Stimulated activated CD4-positive, alpha-beta T cell treated with anti-CD3 and anti-CD28 coated beads, Interleukin-12 subunit alpha, Interleukin-12 subunit beta, amount 100 ng/mL, for 4 hours (primary cell): ENCODE data around the gene NACC1.
"Not testable (repeated sequence)": the region's sequence is repeated elsewhere in the genome, so short reads cannot be mapped to it uniquely, and the experiment has no call there.

ENCODE experiments used
- DNase-seq: peaks from one replicate; pipeline ENCODE4 v3.0.0-alpha.2; 2020

Gene NACC1

DNA sequence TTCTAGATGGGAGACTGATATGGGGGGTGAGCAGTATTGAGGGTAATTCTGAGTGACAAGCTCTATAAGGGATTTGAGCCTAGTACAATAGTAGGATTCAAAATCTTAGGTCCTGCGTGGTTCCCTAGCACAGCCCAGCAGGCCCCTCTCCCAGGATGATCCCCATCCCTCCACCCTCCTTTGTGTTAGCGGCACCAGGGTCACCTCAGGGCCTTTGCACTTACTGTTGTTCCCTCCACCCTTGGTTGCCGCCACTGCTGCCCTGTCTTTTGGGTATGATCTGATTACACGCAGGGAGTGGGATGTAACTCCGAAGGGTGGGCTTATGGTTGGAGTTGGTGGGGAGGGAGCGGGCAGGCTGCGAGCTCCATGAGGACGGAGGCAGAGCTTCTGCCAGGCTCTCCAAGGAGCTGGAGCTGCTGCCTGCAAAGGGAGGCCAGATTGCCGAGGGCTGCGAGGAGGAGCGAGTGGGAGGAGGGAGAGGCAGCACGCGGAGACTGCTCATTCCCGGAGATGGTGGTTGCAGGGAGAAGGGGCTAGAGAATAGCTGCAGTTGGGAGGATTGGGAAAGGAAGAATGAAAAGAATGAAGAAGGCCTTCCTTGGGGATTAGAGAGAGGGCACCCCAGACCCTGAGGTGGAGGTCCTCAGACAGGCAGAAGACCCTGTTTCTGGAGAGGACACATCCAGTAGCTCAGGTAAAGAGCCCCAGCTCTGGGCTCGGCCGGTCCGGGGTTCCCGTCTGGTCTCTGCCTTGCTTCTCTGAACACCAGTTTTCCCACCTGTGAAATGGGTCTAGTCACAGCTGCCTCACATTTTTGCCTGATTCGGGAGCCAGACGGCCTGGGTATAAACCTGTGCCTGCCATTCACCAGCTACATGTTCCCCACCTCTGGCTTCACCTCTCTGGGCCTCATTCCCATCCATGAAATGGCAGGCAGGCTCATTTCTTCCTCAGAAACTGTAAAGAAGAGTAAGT is 5.2 kb downstream of the NACC1 start:
- DNase-seq = no peak

DNA sequence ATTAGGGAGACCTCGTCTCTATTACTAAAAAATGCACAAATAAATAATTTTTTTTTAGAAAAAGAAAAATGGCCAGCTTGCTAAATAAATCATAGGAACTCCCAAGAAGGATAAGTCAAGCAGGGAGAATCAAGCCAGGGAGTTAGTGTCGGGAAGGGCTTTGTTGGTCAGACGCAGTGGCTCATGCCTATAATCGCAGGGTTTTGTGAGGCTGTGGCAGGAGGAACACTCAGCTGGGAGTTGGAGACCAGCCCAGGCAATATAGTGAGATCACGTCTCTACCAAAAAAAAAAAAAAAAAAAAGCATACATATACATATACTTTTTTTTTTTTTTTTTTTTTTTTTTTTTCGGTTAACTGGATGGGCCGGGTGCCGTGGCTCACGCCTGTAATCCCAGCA is 9.0 kb downstream of the NACC1 start:
- DNase-seq = no peak

DNA sequence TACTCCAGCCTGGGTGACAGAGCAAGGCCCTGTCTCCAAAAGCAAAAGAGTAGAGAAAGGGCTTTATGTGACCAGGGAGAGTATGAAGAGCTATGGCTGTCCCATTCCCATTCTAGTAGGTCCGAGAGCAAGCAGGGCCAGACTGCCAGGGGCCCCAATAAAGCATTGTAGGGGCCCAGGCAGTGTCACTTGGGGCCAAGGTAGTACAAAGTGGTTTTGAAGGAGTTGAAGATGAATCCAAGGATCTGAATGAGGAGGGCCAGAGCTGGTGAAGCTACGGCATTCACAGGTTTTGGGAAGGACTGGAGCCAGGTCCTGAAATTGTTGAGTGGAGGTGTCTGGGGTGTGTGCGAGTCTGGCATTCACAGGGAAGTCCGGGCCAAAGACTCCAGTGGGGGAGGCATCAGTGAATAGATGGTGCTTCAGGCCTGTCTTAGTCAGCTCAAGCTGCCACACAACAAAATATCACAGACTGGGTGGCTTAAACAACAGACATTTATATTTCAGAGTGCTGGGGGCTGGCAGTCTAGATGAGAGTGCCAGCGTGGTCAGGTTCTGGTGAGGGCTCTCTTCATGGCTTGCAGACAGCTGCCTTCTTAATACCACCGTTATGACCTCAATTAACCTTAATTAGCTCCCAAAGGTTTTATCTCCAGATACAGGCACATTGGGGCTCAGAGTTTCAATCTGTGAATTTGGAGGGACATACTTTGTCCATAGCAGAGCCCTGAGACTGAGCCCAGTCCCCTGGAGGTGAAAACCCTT is 9.9 kb downstream of the NACC1 start:
- no peak for DNase-seq

DNA sequence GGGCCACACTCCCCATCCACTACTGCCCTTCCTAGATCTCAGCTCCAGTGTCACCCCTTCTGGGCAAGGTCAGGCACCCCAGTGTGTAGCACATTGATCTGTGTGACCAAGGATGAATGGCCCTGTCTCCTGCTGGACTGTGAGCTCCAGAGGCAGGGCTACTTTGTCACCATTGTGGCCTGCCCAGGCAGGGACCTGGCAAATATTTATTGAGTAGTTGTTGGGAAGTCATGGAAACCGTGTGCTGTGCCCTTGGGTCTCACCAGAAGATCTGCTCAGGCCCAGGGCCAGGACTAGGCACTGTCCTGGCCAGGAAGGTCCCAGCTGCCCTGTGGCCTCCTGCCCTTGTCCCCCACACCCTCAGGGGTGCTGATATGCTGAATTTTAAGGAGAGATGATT is 10.5 kb downstream of the NACC1 start:
- no peak for DNase-seq

DNA sequence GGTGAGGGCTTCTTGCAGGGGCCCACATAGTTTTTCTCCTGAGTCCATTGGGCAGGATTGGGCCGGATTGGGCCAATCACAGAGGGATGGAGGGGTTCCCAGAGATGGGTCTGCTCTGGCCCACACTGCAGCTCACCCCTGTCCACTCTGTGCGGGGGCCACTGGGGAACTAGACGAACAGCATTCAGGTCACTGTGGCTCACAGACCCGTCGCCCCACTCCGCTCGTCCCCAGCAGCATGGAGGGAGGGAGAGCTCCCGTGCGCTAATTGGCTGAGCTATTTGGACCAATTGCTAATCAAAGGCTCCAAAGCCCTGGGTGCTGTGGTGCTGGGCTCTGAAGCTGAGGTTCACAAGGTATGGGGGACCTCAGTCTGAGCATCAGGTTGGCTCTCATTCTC is 11.3 kb downstream of the NACC1 start:
- DNase-seq = no peak

DNA sequence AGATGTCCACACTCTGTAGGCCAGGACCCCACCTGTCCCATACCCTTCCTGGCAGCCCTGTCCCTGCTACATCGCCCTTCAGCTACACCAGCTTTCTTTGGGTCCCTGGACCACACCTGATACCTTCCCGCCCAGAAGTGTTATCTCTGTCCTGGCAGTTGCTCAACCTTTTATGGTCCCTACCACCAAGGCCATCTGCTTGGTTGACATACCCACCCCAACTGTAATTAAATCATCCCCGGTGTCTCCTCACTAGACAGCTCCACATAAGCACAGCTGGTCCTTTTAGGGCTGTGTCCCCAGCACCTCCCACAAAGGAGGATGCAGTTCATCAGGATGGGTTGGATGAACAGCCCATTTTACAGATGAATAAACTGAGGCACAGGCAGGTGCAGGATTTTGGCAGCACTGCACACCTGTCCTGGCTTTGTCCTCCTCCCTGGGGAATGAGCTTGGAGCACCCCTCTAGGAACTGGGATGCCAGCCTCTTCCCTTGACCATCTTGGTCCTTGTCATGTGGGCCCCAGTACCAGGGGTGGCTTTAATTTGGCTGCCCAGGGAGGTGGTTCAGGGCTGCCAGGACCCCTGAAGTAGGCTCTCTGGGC is 12.9 kb downstream of the NACC1 start:
- no peak for DNase-seq

DNA sequence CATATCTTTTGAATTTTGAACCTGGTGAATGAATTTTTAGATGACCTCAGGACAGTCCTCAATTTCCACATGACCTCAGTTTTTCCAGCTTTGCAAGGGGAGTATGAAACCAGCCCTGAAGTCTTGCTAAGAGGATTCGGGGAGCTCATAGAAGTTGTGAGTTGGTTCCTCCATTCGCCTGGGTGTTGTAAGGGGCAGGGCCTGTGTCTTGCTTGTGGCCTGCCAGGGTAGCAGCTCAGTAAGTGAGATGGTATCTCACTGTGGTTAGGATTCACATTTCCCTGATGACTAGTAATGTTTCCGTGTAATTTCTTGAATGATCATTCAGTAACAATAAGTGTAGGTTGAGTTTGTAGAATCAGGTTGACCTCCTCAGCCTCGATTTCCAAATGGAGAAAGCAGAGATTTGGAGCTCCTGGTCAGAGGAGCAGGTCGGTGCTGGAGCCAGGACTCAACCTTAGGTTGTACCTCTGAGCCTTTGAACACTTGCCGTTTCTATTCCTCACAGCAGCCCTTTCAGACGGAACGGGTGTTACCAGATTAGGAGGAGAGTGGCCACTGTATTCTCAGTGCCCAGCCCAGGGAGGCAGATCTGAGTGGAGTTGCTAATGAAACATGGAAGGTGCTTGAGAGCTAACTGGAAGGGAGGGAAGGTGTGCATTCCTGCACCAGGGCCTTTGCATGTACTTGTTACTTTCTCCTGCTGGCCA is 14.6 kb downstream of the NACC1 start:
- DNase-seq = peak; percentile 41

DNA sequence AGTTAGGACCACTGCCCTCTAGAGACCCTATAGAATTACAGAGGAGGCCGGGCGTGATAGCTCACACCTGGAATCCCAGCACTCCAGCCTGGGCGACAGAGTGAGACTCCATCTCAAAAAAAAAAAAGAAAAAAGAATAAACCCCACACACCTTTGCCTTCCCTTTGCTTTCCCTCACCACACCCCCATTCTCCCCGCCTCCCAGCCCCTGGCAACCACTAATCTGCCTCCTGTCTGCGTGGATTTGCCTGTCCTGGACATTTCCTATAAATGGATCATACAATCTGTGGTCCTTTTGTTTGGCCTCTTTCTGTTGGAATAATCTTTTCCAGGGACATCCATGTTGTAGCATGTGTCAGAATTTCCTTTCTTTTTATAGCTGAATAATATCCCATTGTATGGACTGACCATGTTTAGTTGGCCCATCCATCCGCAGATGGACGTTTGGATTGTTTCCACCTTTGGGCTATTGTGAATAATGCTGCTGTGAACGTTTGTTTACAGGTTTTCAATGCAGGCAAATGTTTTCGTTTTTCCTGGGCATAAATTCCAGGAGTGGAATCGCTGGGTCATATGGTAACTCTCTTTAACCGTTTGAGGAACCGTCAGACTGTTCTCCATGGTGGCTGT is 15.3 kb downstream of the NACC1 start:
- DNase-seq = no peak

DNA sequence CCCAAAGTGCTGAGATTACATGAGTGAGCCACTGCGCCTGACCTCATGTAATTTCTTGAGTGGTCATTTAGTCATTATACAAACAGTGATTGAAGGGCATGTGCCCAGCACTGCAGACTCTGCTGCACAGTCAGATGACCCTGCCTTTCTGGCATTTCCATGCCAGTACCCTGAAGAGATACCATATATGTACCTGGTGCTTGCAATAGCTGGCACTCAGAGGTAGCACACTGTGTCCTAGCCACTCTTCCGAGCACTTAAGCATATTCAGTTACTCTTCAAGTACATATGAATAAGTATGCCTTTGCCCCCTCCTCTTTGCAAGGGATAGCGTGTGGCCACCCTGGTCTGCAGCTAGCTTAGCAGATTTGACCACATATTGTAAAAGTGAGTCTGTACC is 16.6 kb downstream of the NACC1 start:
- DNase-seq = no peak

DNA sequence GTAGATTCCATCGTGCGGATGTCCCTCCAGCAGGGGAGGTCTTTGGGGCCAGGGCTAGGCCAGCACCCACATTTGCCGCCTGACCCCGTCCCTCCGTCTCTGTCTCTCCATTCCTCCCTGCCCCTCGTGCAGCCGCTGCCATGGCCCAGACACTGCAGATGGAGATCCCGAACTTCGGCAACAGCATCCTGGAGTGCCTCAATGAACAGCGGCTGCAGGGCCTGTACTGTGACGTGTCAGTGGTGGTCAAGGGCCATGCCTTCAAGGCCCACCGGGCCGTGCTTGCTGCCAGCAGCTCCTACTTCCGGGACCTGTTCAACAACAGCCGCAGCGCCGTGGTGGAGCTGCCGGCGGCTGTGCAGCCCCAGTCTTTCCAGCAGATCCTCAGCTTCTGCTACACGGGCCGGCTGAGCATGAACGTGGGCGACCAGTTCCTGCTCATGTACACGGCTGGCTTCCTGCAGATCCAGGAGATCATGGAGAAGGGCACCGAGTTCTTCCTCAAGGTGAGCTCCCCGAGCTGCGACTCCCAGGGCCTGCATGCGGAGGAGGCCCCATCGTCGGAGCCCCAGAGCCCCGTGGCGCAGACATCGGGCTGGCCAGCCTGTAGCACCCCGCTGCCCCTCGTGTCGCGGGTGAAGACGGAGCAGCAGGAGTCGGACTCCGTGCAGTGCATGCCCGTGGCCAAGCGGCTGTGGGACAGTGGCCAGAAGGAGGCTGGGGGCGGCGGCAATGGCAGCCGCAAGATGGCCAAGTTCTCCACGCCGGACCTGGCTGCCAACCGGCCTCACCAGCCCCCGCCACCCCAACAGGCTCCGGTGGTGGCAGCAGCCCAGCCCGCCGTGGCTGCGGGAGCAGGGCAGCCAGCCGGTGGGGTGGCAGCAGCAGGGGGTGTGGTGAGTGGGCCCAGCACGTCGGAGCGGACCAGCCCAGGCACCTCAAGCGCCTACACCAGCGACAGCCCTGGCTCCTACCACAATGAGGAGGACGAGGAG is 17.3 kb downstream of the NACC1 start:
- DNase-seq = no peak

DNA sequence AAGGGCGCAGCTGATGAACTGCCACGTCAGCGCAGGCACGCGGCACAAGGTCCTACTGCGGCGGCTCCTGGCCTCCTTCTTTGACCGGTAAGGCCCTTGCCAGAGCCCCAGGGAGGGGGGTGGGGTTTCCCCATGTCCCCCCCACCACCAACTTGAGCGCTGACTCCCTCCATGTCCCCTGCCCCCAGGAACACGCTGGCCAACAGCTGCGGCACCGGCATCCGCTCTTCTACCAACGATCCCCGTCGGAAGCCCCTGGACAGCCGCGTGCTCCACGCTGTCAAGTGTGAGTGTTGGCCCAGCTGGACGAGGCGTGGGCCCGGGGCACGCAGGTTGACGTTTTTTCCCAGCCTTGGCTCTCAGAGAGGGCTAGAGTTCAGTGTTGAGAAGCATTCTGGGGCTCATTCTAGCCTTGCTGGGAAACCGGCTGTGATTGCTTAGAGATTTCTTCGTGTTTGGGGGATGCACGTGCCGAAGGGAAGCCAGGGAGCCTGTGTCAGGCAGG is 19.3 kb downstream of the NACC1 start:
- no peak for DNase-seq

DNA sequence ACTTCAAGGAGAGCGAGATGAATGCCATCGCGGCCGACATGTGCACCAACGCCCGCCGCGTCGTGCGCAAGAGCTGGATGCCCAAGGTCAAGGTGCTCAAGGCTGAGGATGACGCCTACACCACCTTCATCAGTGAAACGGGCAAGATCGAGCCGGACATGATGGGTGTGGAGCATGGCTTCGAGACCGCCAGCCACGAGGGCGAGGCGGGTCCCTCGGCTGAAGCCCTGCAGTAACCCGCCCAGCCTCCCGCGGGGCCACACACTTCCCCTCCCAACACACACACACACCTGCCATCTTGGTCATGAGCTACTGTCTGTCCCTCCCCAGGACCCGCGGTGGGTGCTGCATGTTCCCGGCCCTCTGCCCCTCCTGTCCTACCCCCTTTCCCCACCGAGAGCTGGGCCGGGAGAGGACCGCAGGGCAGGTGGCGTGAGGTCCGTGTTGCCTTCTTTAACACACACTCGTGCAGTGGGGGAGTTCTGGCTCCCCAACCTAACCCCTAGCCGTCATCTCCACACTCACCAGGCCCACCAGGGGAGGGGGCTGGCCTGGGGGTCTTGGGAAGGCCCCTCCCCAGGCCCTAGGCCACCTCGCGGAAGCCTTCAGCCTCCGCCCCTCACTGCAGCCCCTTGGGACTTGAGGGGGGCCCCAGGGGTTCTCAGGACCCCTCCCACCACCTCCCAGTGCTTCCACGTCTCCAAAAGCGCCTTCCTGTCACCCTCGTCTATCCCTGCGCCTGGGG is 20.3 kb downstream of the NACC1 start:
- DNase-seq = no peak

DNA sequence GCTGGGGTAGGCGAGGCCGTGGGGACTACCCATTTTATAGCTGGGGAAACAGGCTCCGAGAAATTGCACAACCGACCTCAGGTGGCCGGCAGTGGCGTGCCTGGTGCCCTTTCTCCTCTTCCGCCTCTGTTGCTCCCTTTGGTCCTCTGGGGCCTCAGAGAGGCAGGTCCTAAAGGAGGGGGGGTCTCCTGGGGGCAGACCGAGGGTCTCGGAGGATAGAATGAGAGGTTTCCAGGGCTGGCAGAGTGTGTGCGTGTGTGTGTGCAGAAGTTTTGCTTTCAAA is 20.8 kb downstream of the NACC1 start:
- DNase-seq = no peak

DNA sequence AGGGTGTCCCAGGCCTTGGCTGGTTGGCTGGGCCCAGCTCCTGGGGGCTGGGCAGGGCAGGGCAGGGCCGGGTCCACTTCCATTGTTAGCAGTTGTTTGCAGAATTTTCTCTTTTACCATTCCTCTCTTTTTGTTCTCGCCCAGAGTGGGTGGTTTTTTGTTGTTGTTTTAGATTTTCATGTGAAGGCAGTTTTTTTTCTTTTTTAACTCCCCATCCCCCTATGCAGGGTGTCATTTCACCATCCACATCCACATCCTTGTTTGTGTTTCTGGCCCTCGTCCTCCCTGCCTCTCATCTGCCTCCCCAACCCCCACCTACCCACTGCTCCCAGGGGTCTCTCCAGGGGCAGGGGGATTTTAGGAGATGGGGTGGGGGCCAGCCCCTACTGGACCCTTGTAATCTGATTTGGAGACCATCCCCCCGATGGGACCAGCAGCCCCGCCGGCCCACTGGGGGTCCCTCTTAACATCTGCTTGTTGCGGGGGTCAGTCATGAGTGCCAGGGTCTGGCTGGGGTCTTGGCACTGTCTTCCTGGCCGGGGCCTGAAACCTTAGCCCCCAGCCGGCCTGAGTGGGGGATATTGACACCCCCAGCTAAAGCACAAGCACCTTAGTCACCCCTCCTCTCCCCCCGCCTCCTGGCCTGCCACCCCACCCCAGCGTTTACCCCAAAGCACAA is 21.7 kb downstream of the NACC1 start:
- DNase-seq = no peak

DNA sequence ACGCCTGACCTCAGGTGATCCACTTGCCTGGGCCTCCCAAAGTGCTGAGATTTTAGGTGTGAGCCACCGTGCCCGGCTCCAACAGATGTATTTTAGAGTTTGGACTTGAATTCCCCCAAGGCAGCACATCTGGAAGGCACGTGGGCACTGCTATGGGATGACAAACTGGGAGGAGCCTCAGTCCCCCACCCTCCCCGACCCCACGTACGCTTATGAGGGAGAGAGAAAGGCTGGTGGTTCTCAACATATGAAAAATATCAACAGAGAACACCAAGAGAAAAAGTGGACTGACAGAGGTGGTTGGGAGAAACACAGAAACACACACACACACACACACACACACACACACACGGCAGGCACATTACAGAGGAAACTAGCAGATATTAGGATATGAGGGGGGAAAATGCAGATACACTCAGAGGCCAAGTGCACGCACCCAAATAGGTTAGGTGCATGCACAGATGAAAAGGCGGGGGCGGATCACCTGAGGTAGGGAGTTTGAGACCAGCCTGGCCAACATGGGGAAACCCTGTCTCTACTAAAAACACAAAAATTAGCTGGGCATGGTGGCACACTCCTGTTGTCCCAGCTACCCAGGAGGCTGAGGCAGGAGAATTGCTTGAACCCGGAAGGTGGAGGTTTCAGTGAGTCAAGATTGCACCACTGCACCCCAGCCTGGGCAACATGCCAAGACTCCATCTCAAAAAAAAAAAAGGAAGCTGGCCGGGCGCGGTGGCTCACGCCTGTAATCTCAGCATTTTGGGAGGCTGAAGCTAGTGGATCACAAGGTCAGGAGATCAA is 28.9 kb downstream of the NACC1 start:
- DNase-seq = no peak

DNA sequence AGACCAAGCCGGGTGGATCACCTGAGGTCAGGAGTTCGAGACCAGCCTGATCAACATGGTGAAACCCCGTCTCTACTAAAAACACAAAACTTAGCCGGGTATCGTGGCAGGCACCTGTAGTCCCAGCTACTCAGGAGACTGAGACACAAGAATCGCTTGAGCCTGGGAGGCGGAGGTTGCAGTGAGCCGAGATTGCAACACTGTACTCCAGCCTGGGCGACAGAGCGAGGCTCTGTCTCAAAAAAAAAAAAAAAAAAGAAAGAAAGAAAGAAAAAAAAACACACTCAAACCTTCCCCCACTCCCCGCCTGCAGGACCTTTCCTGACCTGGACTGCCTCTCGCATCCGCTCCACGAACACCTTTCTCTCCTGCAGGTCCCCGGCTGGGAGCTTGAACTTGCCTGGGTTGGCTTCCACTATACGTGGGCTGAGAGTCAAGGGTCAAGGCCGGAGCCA is 31.1 kb downstream of the NACC1 start:
- DNase-seq = not testable (repeated sequence)

DNA sequence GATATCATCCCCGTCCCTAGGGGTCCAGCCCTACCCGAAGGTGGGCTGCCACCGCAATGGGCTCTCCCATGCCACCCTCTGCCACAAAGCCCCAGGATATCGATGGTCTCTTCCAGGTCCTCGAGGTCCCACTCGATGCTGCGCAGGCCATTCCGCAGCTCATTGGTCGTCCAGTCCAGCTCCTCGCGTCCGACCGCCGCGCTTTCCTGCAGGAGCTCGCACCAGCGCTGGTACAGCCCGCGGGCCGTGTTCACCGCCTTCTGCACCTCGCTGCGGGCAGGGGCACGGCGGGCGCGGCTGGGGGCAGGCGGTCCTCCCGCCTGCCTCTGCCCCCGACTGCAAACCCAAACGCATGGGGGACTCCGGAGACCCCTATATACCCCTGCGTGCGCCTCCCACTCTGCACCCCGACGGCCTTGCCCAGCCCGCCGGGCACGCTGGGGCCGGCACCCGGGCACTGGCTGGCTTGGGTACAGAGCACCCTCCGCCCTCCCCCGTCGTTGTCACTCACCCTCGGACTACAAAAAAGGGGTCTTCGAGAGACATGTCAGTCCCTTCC is 31.6 kb downstream of the NACC1 start:
- peak; percentile 36 for DNase-seq

DNA sequence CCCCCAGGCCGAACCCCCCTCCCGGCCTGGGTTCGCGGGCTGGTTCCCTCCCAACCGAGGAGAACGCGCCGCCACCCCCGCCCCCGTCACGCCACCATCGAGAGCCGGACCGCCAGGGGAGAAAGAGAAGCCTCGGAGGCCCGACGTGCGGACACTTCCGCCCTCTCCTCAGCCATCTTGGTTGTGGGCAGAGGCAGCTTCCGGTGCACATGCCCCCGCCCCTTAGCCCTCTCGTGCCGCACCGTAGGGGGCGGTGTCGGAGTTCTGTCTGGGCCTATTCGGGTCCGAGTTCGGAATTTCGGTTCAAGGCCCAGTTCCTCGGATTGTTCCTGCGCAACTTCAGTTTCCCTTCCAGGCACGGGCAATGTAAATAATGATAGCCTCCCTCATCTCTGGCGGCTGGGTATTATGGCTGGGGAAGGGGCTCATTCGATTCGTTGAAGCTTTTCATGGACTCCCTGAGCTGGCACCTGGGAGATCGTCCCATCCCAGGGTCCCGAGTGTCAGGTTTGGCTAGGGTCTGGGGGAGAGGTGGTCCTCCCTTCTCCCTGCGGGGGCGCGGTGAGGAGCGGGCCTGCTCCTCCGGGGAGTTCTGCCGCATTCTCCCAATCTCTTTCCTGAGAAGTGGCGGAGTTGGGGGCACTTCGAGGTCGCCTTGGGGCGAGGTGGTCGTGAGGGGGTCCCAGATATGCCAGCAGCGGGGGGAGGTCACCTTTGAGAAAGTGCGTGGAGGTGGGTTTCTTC is 32.3 kb downstream of the NACC1 start, which contains the start of the genes IER2 and STX10:
Gene IER2, plus strand, starts transcription at position 225 of the 744 bp plus-strand sequence. CDS start 2,776 bp downstream, outside the sequence.
Gene STX10, minus strand, starts transcription at position 189 of the 744 bp plus-strand sequence. CDS start 202 bp downstream, outside the sequence.
- DNase-seq = peak; percentile 90
